Peyer's patch (tissue), 4 donors: ENCODE results near the gene PHACTR3.

Source experiments
- POLR2A ChIP-seq, 2 donors: fragments of 450-650 bp; IDR thresholded peaks; one replicate each; pipeline ENCODE4 v1.5.1; 2017; ENCODE audit warnings: antibody characterized with exemption in 2 of 2, mild to moderate bottlenecking in 2 of 2, moderate library complexity in 2 of 2
- TF ChIP-seq, protein P1 (sequence below), 6 experiments: fragments of 450-650 bp in 4 of 6; fragments of 200-600 bp in 2 of 6; sonication (generic) in 1 of 6; IDR thresholded peaks; one replicate each; pipeline ENCODE4 v1.5.1; 2017 to 2019; ENCODE audit warnings: antibody characterized with exemption in 6 of 6, mild to moderate bottlenecking in 3 of 6, moderate library complexity in 1 of 6

DNA sequence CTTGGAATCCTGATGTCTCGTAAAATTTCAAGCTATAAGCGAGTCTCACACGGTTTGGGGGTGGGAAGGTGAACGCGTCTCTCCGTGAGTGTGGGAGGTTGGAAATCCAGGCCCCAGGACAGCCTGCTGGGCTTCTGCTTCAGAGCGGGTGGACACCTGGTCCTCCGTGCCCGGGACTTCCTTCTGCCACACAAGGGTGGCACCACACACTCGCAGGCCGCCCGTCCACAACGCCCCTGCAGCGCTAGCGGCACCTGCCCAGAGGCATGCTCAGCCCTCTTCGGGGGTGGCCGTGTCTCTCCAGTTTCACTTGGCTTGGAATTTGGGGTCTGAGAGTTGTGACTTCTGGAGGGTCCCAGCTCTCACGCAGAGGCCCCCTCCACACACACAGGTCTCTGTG, 151.9 kb downstream of the PHACTR3 start:
- TF ChIP-seq, protein P1, sequence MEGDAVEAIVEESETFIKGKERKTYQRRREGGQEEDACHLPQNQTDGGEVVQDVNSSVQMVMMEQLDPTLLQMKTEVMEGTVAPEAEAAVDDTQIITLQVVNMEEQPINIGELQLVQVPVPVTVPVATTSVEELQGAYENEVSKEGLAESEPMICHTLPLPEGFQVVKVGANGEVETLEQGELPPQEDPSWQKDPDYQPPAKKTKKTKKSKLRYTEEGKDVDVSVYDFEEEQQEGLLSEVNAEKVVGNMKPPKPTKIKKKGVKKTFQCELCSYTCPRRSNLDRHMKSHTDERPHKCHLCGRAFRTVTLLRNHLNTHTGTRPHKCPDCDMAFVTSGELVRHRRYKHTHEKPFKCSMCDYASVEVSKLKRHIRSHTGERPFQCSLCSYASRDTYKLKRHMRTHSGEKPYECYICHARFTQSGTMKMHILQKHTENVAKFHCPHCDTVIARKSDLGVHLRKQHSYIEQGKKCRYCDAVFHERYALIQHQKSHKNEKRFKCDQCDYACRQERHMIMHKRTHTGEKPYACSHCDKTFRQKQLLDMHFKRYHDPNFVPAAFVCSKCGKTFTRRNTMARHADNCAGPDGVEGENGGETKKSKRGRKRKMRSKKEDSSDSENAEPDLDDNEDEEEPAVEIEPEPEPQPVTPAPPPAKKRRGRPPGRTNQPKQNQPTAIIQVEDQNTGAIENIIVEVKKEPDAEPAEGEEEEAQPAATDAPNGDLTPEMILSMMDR (IDR thresholded peaks at IDR 0.05), result no peak
- TF ChIP-seq POLR2A (IDR thresholded peaks at IDR 0.05), result no peak
